ENCODE data around the gene RNF167.
"Not testable (repeated sequence)": the region's sequence is repeated elsewhere in the genome, so short reads cannot be mapped to it uniquely, and the experiment has no call there.

Gene RNF167

GRCh38 chr17:4902540-4902939, 37.5 kb upstream of the RNF167 start:
- DNase-seq (ENCODE audit: low read depth, low spot score): no peak

- DNase-seq (ENCODE audit: low read depth, low spot score): peak; percentile 16
These were observed 36.8 kb upstream of the RNF167 start, which contains the start of gene CHRNE for GRCh38 chr17:4903051-4903818. Gene CHRNE (minus strand): TSS chr17:4903098. CDS start chr17:4903063, 35 bp downstream.

- DNase-seq (ENCODE audit: low read depth, low spot score): not testable (repeated sequence)
These were observed 33.4 kb upstream of the RNF167 start for GRCh38 chr17:4906642-4907041.

- no peak for DNase-seq (ENCODE audit: low read depth, low spot score)
These were observed 31.8 kb upstream of the RNF167 start for GRCh38 chr17:4908301-4908700.

GRCh38 chr17:4908711-4909496, 31.2 kb upstream of the RNF167 start:
- DNase-seq (ENCODE audit: low read depth, low spot score): peak; percentile 83

GRCh38 chr17:4913994-4914393, 26.1 kb upstream of the RNF167 start:
- DNase-seq (ENCODE audit: low read depth, low spot score): no peak

- DNase-seq (ENCODE audit: low read depth, low spot score): not testable (repeated sequence)
These were observed 25.5 kb upstream of the RNF167 start for GRCh38 chr17:4914551-4914950.

- no peak for DNase-seq (ENCODE audit: low read depth, low spot score)
These were observed 20.5 kb upstream of the RNF167 start for GRCh38 chr17:4919511-4920047.

GRCh38 chr17:4920351-4921048, 19.6 kb upstream of the RNF167 start:
- no peak for DNase-seq (ENCODE audit: low read depth, low spot score)

GRCh38 chr17:4921320-4921719, 18.7 kb upstream of the RNF167 start:
- no peak for DNase-seq (ENCODE audit: low read depth, low spot score)

GRCh38 chr17:4926577-4927335, 13.3 kb upstream of the RNF167 start:
- DNase-seq (ENCODE audit: low read depth, low spot score): not testable (repeated sequence)

GRCh38 chr17:4928881-4929280, 11.2 kb upstream of the RNF167 start:
- no peak for DNase-seq (ENCODE audit: low read depth, low spot score)

GRCh38 chr17:4931963-4932362, 8.1 kb upstream of the RNF167 start, which contains the start of gene GP1BA:
Gene GP1BA (plus strand): TSS chr17:4932277. CDS start chr17:4932605, 328 bp downstream.
- no peak for DNase-seq (ENCODE audit: low read depth, low spot score)

- no peak for DNase-seq (ENCODE audit: low read depth, low spot score)
These were observed 7.3 kb upstream of the RNF167 start for GRCh38 chr17:4932756-4933155.

GRCh38 chr17:4933646-4934045, 6.4 kb upstream of the RNF167 start:
- no peak for DNase-seq (ENCODE audit: low read depth, low spot score)

- DNase-seq (ENCODE audit: low read depth, low spot score): no peak
These were observed 5.7 kb upstream of the RNF167 start for GRCh38 chr17:4934173-4934979.

GRCh38 chr17:4935650-4936049, 4.4 kb upstream of the RNF167 start:
- no peak for DNase-seq (ENCODE audit: low read depth, low spot score)

GRCh38 chr17:4936436-4936835, 3.6 kb upstream of the RNF167 start:
- no peak for DNase-seq (ENCODE audit: low read depth, low spot score)

GRCh38 chr17:4937553-4937952, 2.5 kb upstream of the RNF167 start:
- DNase-seq (ENCODE audit: low read depth, low spot score): no peak

- DNase-seq (ENCODE audit: low read depth, low spot score): no peak
These were observed 2.0 kb upstream of the RNF167 start for GRCh38 chr17:4938069-4938491.
